B cell (primary cell): Measurements from ENCODE around the gene UHRF2. TPM values are rescaled to one million over a fixed set of nuclear protein-coding genes. Genes with fewer than 3 reads are reported as not detected.

Experiments
- ATAC-seq: fragments of 200-7000 bp; cut with Tn5 transposase; one replicate; pipeline ENCODE4 v1.10.0; 2021; ENCODE audit warnings: low read depth, mild to moderate bottlenecking, moderate number of reproducible peaks, moderate library complexity
- CTCF ChIA-PET: fragments of 350-600 bp; sonication (Branson Sonifier 250); formaldehyde crosslinking; loops from one replicate; lab custom pipeline; 2021; ENCODE audit warnings: antibody characterized with exemption, inconsistent platforms; lab: Charles Lee
- POLR2A ChIA-PET: fragments of 350-600 bp; sonication (Branson Sonifier 250); formaldehyde crosslinking; loops from one replicate; lab custom pipeline; 2021; ENCODE audit warnings: antibody characterized with exemption; lab: Charles Lee
- DNase-seq: peaks from one replicate; pipeline ENCODE4 v3.0.0; 2013
- H2AFZ ChIP-seq: 2 replicates; pipeline ENCODE4 v1.6.1; 2012; ENCODE audit warnings: mild to moderate bottlenecking, low read depth, low read length; ENCODE audit not compliant: insufficient read depth, poor library complexity, severe bottlenecking
- H3K27ac ChIP-seq, 2 donors: 1 replicate in 1 of 2; 2 replicates in 1 of 2; pipeline ENCODE4 v1.5.1; 2012 to 2013; ENCODE audit warnings: low read length in 2 of 2, mild to moderate bottlenecking in 2 of 2, moderate library complexity in 1 of 2
- H3K27me3 ChIP-seq, 4 experiments: fragments of 200-600 bp in 1 of 4; sonication (generic) in 1 of 4; replicated peaks in 1 of 4; 1 replicate in 2 of 4; 2 replicates in 2 of 4; pipeline versions ENCODE4 v1.6.1 to v1.7.0; 2013 to 2016; ENCODE audit warnings: low read length in 3 of 4, mild to moderate bottlenecking in 2 of 4, mixed read lengths in 1 of 4, moderate library complexity in 1 of 4; ENCODE audit not compliant: insufficient read depth in 4 of 4, control insufficient read depth in 3 of 4; ENCODE audit errors: control extremely low read depth in 1 of 4
- H3K36me3 ChIP-seq, 2 experiments: replicated peaks in 1 of 2; 1 replicate in 1 of 2; 2 replicates in 1 of 2; pipeline versions ENCODE4 v1.6.1 to v1.7.1; 2013; ENCODE audit warnings: low read length in 1 of 2; ENCODE audit not compliant: insufficient read depth in 2 of 2, control insufficient read depth in 1 of 2; ENCODE audit errors: control extremely low read depth in 1 of 2, extremely low read depth in 1 of 2
- H3K4me1 ChIP-seq, 2 donors: fragments of 200-600 bp in 1 of 2; sonication (generic) in 1 of 2; 1 replicate in 1 of 2; 2 replicates in 1 of 2; pipeline versions ENCODE4 v1.5.1 to v1.6.1; 2013 to 2017; ENCODE audit warnings: low read length in 2 of 2; ENCODE audit not compliant: control insufficient read depth in 2 of 2, insufficient read depth in 2 of 2
- H3K4me2 ChIP-seq: replicated peaks from 2 replicates; pipeline ENCODE3; 2012; ENCODE audit warnings: mild to moderate bottlenecking, low read depth, low read length; ENCODE audit not compliant: poor library complexity, severe bottlenecking
- H3K4me3 ChIP-seq, 5 experiments: fragments of 200-600 bp in 1 of 5; sonication (generic) in 1 of 5; 1 replicate in 3 of 5; 2 replicates in 2 of 5; pipeline versions ENCODE4 v1.5.1 to v1.7.0; 2011 to 2016; ENCODE audit warnings: low read length in 4 of 5, mild to moderate bottlenecking in 4 of 5, low read depth in 2 of 5, control low read depth in 1 of 5, moderate library complexity in 1 of 5; ENCODE audit not compliant: insufficient read depth in 1 of 5; ENCODE audit errors: control extremely low read depth in 1 of 5, extremely low read depth in 1 of 5
- H3K79me2 ChIP-seq: fragments of 200-600 bp; sonication (generic); one replicate; pipeline ENCODE4 v1.6.0; 2016; ENCODE audit warnings: low read length; ENCODE audit not compliant: control insufficient read depth, insufficient read depth
- H3K9ac ChIP-seq: fragments of 200-600 bp; sonication (generic); 2 replicates; pipeline ENCODE4 v1.6.1; 2017; ENCODE audit warnings: mild to moderate bottlenecking, low read length, moderate library complexity
- H3K9me3 ChIP-seq, 3 donors: one replicate each; pipeline versions ENCODE4 v1.6.1 to v1.7.1; 2013; ENCODE audit warnings: low read length in 2 of 3; ENCODE audit not compliant: control insufficient read depth in 2 of 3, insufficient read depth in 1 of 3; ENCODE audit errors: control extremely low read depth in 1 of 3
- H4K20me1 ChIP-seq: 2 replicates; pipeline ENCODE4 v1.6.0; 2012; ENCODE audit warnings: mild to moderate bottlenecking, low read length; ENCODE audit not compliant: insufficient read depth, control insufficient read depth, poor library complexity, severe bottlenecking
- H3K27ac Mint-ChIP-seq: one replicate; pipeline ENCODE4 v1.8.0; 2021; ENCODE audit warnings: mixed read lengths
- H3K27me3 Mint-ChIP-seq: one replicate; pipeline ENCODE4 v1.8.0; 2021; ENCODE audit warnings: mixed read lengths
- H3K4me1 Mint-ChIP-seq: one replicate; pipeline ENCODE4 v1.8.0; 2021; ENCODE audit warnings: mixed read lengths
- H3K4me3 Mint-ChIP-seq: one replicate; pipeline ENCODE4 v1.8.0; 2021; ENCODE audit warnings: mixed read lengths
- H3K9me3 Mint-ChIP-seq: one replicate; pipeline ENCODE4 v1.8.0; 2022; ENCODE audit warnings: mixed read lengths; ENCODE audit not compliant: insufficient read depth
- EZH2 ChIP-seq: IDR thresholded peaks from 2 replicates; pipeline ENCODE4 v1.6.1; 2012; ENCODE audit warnings: borderline replicate concordance, low read depth, mild to moderate bottlenecking, moderate library complexity, low read length; ENCODE audit not compliant: insufficient read depth, poor library complexity, severe bottlenecking
- WGBS: methylation state at CpG from one replicate; pipeline ENCODE4 v1.1.5; 2013; ENCODE audit warnings: missing lambda C conversion rate; ENCODE audit not compliant: insufficient coverage; 5-methylcytosine and 5-hydroxymethylcytosine counted together
- intact Hi-C: fragments of 100-400 bp; cut with micrococcal nuclease; formaldehyde crosslinking; loops from one replicate; pipeline ENCODE4 v1.10.0; 2022
- polyA plus RNA-seq: library from polyadenylated mRNA; depleted of rRNA; stranded (reverse); fragments of >200 nt; gene quantifications from 2 replicates; pipeline ENCODE4 v1.2.3, GENCODE V29; 2012
- total RNA-seq, 2 donors: library from RNA; stranded (reverse); fragments of 120-200 nt in 1 of 2; gene quantifications; 1 replicate in 1 of 2; 2 replicates in 1 of 2; pipeline versions ENCODE4 v1.2.3 to v1.2.4, GENCODE V29; 2013 to 2022
- TF ChIP-seq, protein P1 (sequence below): fragments of 200-600 bp; IDR thresholded peaks from one replicate; pipeline ENCODE4 v1.8.0; 2022; ENCODE audit warnings: antibody characterized with exemption, mild to moderate bottlenecking

The UHRF2 gene
- total and polyA plus RNA-seq, 2 donors (not counting 1 experiment from before 2014, with no cell fraction given), result 85.6 to 153 TPM

DNA sequence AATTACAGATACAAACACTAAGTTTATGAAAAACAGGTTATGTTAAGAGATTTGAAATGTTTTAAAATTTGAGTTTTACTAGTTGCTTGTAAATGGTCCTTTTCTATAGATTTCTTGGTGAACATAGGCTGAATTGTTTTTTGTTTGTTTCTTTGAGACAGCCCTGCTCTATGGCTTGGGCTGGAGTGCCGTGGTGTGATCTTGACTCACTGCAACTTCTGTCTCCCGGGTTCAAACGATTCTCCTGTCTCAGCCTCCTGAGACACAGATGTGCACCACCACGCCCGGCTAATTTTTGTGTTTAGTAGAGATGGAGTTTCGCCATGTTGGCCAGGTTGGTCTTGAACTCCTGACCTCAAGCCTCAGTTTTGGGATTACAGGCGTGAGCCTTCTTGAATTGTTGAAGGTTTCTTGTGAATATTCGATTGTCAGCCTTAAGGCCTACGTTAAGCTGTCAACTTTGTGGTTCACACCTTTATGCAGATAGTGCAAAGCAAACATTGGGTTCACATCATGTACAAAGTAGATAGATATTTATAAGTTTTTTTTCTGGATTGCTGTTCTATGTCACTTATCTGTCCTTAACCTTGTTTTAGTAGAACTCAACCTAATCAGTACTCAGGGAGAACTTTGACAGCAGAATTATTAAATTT lies 26.2 kb downstream of the UHRF2 start:
- Mint-ChIP-seq H3K27me3 (no peaks in the 10 kb centered on the region), H3K27ac (no peak overlapping the region), H3K4me1 (peaks cover 67% of the 10 kb centered on the region), H3K4me3 (no peak overlapping the region), H3K9me3 (no peaks in the 10 kb centered on the region)
- CTCF ChIA-PET, result interaction anchor here (1.1 kb wide), 2 partner anchors 84 kb away, joined by 4 to 6 read pairs; no protein-coding TSS in a partner anchor
- H3K27ac ChIP-seq, result no peak overlapping the region
- no peaks in the 10 kb centered on the region for H3K27me3 ChIP-seq
- H3K4me3 ChIP-seq, result no peak overlapping the region
- no peak overlapping the region for H3K4me2 ChIP-seq
- H3K9me3 ChIP-seq, result no peaks in the 10 kb centered on the region
- 81% methylated on average over 4 of the region's 9 CpGs for WGBS
- DNase-seq, result no peak
- H3K36me3 ChIP-seq, result peaks cover 3 to 43% of the 10 kb centered on the region in 2 experiments
- peaks cover 98% of the 10 kb centered on the region for H4K20me1 ChIP-seq
- no peak for TF ChIP-seq EZH2
- TF ChIP-seq, protein P1, sequence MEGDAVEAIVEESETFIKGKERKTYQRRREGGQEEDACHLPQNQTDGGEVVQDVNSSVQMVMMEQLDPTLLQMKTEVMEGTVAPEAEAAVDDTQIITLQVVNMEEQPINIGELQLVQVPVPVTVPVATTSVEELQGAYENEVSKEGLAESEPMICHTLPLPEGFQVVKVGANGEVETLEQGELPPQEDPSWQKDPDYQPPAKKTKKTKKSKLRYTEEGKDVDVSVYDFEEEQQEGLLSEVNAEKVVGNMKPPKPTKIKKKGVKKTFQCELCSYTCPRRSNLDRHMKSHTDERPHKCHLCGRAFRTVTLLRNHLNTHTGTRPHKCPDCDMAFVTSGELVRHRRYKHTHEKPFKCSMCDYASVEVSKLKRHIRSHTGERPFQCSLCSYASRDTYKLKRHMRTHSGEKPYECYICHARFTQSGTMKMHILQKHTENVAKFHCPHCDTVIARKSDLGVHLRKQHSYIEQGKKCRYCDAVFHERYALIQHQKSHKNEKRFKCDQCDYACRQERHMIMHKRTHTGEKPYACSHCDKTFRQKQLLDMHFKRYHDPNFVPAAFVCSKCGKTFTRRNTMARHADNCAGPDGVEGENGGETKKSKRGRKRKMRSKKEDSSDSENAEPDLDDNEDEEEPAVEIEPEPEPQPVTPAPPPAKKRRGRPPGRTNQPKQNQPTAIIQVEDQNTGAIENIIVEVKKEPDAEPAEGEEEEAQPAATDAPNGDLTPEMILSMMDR, result no peak
- peaks cover 25 to 37% of the 10 kb centered on the region in 2 donors for H3K4me1 ChIP-seq
- no peak overlapping the region for H2AFZ ChIP-seq
- peaks cover 99% of the 10 kb centered on the region for H3K79me2 ChIP-seq
- intact Hi-C loops, result no loop called here
- H3K9ac ChIP-seq, result no peak overlapping the region
- ATAC-seq, result no peak
- POLR2A ChIA-PET, result interaction anchor here (0.6 kb wide), 1 partner anchor 27 kb away, joined by 8 read pairs; no protein-coding TSS in a partner anchor

DNA sequence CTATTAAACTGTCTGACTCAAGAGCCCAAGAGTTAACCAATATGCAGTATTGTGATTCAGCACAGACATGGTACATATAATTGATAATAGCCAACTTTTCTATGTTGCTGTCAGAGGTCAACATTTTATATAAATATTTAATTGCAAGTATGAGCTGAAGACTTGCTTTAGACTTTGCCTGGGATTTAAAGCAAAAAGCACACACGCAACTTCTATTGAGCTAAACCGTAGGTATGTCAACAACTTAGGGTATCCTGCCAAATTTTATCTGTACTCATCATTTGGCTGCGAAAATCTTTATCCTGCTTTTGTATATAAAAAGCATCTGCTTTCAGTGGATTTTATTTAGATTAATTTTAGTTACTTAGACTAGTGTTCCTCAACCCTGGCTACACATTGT lies 27.4 kb downstream of the UHRF2 start:
- peaks cover 3 to 39% of the 10 kb centered on the region in 2 experiments for H3K36me3 ChIP-seq
- DNase-seq (no peak), ATAC-seq (no peak)
- ChIA-PET POLR2A (no interaction called here), CTCF (interaction anchor here (1.1 to 1.3 kb wide), 2 partner anchors 85 to 127 kb away, joined by 4 read pairs; no protein-coding TSS in a partner anchor)
- WGBS, result 100% methylated on average over 2 of the region's 3 CpGs
- H4K20me1 ChIP-seq, result peaks cover 99% of the 10 kb centered on the region
- Mint-ChIP-seq H3K27me3 (no peaks in the 10 kb centered on the region), H3K4me1 (peaks cover 70% of the 10 kb centered on the region), H3K9me3 (no peaks in the 10 kb centered on the region), H3K27ac (no peak overlapping the region), H3K4me3 (no peak overlapping the region)
- H3K4me1 ChIP-seq, result peaks cover 29 to 42% of the 10 kb centered on the region in 2 donors
- peaks cover 99% of the 10 kb centered on the region for H3K79me2 ChIP-seq
- H3K9ac ChIP-seq, result no peak overlapping the region
- H2AFZ ChIP-seq, result no peak overlapping the region
- intact Hi-C loops, result no loop called here
- H3K9me3 ChIP-seq, result no peaks in the 10 kb centered on the region
- H3K4me2 ChIP-seq, result no peak overlapping the region
- no peak for TF ChIP-seq EZH2
- TF ChIP-seq, protein P1, result no peak
- H3K27ac ChIP-seq, result no peak overlapping the region
- H3K4me3 ChIP-seq, result no peak overlapping the region
- no peaks in the 10 kb centered on the region for H3K27me3 ChIP-seq
